Parathyroid adenoma (tissue), 2 donors: Measurements from ENCODE around the gene ALDH16A1.

Experiments
- H2AFZ ChIP-seq: fragments of 300-600 bp; sonication (generic); one replicate; pipeline ENCODE4 v1.7.0; 2017; ENCODE audit warnings: antibody characterized with exemption, mild to moderate bottlenecking
- H3K27ac ChIP-seq: fragments of 300-600 bp; sonication (generic); one replicate; pipeline ENCODE4 v1.7.0; 2017
- H3K27me3 ChIP-seq: fragments of 300-600 bp; sonication (generic); one replicate; pipeline ENCODE4 v1.7.0; 2017; ENCODE audit warnings: low read length; ENCODE audit not compliant: control insufficient read depth, insufficient read depth
- H3K36me3 ChIP-seq: fragments of 300-600 bp; sonication (generic); one replicate; pipeline ENCODE4 v1.7.0; 2017; ENCODE audit warnings: low read length; ENCODE audit not compliant: control insufficient read depth, insufficient read depth
- H3K4me1 ChIP-seq: fragments of 300-600 bp; sonication (generic); one replicate; pipeline ENCODE4 v1.7.0; 2017; ENCODE audit warnings: control low read depth
- H3K4me2 ChIP-seq: fragments of 300-600 bp; sonication (generic); one replicate; pipeline ENCODE4 v1.7.0; 2017; ENCODE audit warnings: low read length
- H3K4me3 ChIP-seq: fragments of 300-600 bp; sonication (generic); one replicate; pipeline ENCODE4 v1.7.0; 2017; ENCODE audit warnings: low read depth, low read length
- H3K79me2 ChIP-seq: fragments of 300-600 bp; sonication (generic); one replicate; pipeline ENCODE4 v1.7.0; 2017; ENCODE audit warnings: control low read depth
- H3K9ac ChIP-seq: fragments of 300-600 bp; sonication (generic); one replicate; pipeline ENCODE4 v1.7.0; 2017; ENCODE audit warnings: mild to moderate bottlenecking
- H3K9me3 ChIP-seq: fragments of 300-600 bp; sonication (generic); one replicate; pipeline ENCODE4 v1.7.0; 2017; ENCODE audit warnings: low read length; ENCODE audit not compliant: control insufficient read depth
- TF ChIP-seq, protein P1 (sequence below): fragments of 300-600 bp; sonication (generic); IDR thresholded peaks from one replicate; pipeline ENCODE4 v1.7.0; 2017; ENCODE audit warnings: antibody characterized with exemption, mild to moderate bottlenecking
- donor health status: primary hyperparathyroidism.

The ALDH16A1 gene

DNA sequence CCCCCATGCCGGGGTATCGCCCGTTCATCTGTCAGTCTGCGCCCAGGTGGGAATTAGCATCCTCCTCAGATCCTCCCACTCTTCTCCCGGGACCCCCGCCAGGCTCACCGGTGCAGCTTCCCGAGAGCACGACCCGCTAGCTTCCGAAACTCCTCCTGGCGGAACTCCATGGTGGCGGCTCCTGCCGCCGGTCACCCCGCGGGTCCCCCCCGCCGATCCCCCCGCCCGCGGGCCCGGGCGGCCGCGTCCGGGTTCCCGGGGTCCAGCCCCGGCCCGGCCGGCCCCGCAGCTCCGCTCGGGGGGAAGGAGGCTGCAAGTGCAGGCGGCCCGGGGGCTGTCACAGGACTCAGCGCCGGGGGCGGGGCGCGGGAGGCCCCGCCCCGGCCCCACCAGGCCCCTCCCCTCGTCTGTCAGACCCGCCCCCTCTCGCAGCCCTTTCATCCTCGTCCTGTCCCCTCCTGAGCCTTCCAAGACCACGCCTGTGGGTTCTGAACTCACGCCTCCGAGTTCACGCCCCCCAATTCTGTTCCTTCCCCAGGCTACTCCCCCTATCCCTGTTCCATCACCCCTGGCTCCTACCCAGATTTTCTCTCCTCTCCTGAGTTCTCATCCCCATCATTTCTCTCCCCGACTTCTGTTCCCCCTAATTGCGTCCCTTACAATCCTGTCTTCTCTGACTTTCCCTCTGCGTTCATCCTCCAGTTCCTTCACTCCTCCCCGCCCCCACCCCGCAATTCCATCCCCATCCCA, 11.6 kb upstream of the ALDH16A1 start, which contains the start of gene SLC17A7:
Gene SLC17A7 (minus strand): TSS at position 318 of the 750 bp plus-strand sequence. CDS start 148 bp downstream, at position 170.
- H3K9me3 ChIP-seq, result no peaks in the 10 kb centered on the region
- TF ChIP-seq, protein P1, sequence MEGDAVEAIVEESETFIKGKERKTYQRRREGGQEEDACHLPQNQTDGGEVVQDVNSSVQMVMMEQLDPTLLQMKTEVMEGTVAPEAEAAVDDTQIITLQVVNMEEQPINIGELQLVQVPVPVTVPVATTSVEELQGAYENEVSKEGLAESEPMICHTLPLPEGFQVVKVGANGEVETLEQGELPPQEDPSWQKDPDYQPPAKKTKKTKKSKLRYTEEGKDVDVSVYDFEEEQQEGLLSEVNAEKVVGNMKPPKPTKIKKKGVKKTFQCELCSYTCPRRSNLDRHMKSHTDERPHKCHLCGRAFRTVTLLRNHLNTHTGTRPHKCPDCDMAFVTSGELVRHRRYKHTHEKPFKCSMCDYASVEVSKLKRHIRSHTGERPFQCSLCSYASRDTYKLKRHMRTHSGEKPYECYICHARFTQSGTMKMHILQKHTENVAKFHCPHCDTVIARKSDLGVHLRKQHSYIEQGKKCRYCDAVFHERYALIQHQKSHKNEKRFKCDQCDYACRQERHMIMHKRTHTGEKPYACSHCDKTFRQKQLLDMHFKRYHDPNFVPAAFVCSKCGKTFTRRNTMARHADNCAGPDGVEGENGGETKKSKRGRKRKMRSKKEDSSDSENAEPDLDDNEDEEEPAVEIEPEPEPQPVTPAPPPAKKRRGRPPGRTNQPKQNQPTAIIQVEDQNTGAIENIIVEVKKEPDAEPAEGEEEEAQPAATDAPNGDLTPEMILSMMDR, result no peak
- no peaks in the 10 kb centered on the region for H3K79me2 ChIP-seq
- peak within 1 kb of the TSS; percentile 9 for H3K4me3 ChIP-seq
- H3K36me3 ChIP-seq, result no peaks in the 10 kb centered on the region
- H2AFZ ChIP-seq, result no peak within 1 kb of the TSS
- peaks cover 4% of the 10 kb centered on the region for H3K27me3 ChIP-seq
- no peak within 1 kb of the TSS for H3K27ac ChIP-seq
- H3K4me1 ChIP-seq, result no peaks in the 10 kb centered on the region
- no peak within 1 kb of the TSS for H3K9ac ChIP-seq
- H3K4me2 ChIP-seq, result peak within 1 kb of the TSS; percentile 97

DNA sequence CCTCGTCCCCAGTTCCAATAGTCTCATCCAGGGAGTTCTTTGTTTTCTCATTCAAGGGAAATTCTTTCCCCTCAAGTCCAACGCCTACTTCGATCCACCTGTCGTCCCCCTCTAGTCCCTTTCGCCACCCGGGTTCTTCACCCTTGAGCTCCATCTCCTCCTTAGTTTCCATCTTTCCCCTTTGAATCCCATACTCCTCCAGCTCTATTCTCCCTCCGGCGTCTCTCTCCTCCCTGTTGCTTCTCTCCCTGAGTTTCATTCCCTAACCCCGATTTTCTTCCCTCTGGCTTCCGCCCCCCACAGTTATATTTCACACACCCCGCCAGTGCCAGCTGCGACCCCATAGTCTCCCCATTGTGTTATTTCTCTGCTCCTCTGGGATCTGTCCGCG, 11.1 kb upstream of the ALDH16A1 start:
- Histone ChIP-seq H3K36me3 (no peaks in the 10 kb centered on the region), H3K9me3 (no peaks in the 10 kb centered on the region), H2AFZ (no peak overlapping the region), H3K27ac (no peak overlapping the region), H3K9ac (no peak overlapping the region), H3K27me3 (peaks cover 4% of the 10 kb centered on the region), H3K4me3 (peak overlapping the region; percentile 9), H3K4me2 (peak overlapping the region; percentile 97), H3K79me2 (no peaks in the 10 kb centered on the region), H3K4me1 (no peaks in the 10 kb centered on the region)
- TF ChIP-seq, protein P1, result no peak

DNA sequence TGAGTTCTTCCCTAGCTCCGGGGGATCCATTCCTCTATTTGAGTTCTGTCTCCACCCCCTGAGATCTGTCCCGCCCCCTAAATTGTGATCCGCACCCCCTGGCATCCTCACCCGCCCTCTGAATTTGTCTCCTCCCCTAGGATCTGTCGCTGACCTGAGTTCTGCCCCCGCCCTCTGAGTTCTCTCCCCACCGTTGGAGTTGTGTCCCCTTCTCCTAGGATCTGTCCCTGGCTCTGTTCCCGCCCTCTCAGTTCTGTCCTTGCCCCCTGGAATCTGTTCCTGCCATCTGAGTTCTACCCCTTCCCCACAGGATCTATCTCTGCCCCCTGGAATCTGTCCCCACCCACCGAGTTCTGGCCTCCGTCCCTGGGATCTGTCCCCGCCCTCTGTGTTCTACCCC, 10.7 kb upstream of the ALDH16A1 start:
- TF ChIP-seq, protein P1, result no peak
- H3K9ac ChIP-seq, result no peak overlapping the region
- H2AFZ ChIP-seq, result no peak overlapping the region
- H3K79me2 ChIP-seq, result no peaks in the 10 kb centered on the region
- peak overlapping the region; percentile 9 for H3K4me3 ChIP-seq
- H3K9me3 ChIP-seq, result no peaks in the 10 kb centered on the region
- H3K36me3 ChIP-seq, result no peaks in the 10 kb centered on the region
- peaks cover 4% of the 10 kb centered on the region for H3K27me3 ChIP-seq
- no peak overlapping the region for H3K27ac ChIP-seq
- peak overlapping the region; percentile 97 for H3K4me2 ChIP-seq
- H3K4me1 ChIP-seq, result no peaks in the 10 kb centered on the region

DNA sequence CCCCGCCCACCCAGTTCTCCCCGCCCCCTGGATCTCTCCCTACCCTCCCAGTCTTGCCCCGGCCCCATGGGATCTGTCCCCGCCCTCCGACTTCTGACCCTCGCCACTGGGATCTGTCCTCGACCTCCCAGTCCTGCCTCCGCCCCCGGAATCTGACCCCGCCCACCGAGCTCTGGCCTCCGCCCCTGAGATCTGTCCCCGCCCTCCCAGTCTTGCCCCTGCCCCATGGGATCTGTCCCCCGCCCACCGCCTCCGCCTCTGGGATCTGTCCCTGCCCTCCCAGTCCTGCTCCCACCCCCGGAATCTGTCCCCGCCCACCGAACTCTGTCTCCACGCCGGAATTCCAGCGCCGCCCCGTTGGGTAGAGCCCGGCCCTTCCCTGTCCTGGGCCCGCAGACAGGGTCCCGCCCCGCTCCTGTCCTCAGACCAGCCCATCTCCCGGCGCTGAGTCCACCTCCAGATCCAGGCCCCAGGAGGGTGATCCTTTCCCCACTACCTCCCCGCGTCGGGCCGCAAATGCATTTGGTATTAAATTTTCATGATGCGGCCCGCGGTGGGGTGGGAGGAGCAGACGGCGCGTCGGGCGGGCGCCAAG, 10.2 kb upstream of the ALDH16A1 start:
- TF ChIP-seq, protein P1, result no peak
- Histone ChIP-seq H3K36me3 (no peaks in the 10 kb centered on the region), H3K27me3 (peaks cover 4% of the 10 kb centered on the region), H3K4me1 (no peaks in the 10 kb centered on the region), H3K9me3 (no peaks in the 10 kb centered on the region), H3K4me3 (peak overlapping the region; percentile 91), H3K79me2 (no peaks in the 10 kb centered on the region), H3K9ac (no peak overlapping the region), H2AFZ (peak overlapping the region; percentile 86), H3K4me2 (peak overlapping the region; percentile 97), H3K27ac (peak overlapping the region; percentile 67)
